Sigmoid colon (tissue), 4 donors: ENCODE results near the gene STRIP2.

ENCODE experiments used
- EP300 ChIP-seq, 4 donors: sonication (generic); formaldehyde crosslinking; IDR thresholded peaks; one replicate each; pipeline ENCODE4 v1.6.1; 2017; ENCODE audit warnings: antibody characterized with exemption in 4 of 4
- POLR2A ChIP-seq, 2 donors: fragments of 450-650 bp; IDR thresholded peaks; one replicate each; pipeline ENCODE4 v1.6.1; 2016; ENCODE audit warnings: antibody characterized with exemption in 2 of 2, mild to moderate bottlenecking in 2 of 2, moderate library complexity in 2 of 2

- TF ChIP-seq POLR2A (IDR thresholded peaks at IDR 0.05) (no peak), EP300 (IDR thresholded peaks at IDR 0.05) (no peak)
These were observed 49.1 kb upstream of the STRIP2 start for GRCh38 chr7:129385116-129385515.
